NCI-H1048 (cell line): ENCODE measurements around the gene OR2T27.
"Not testable (repeated sequence)": the region's sequence is repeated elsewhere in the genome, so short reads cannot be mapped to it uniquely, and the experiment has no call there.

Experiments used
- DNase-seq: peaks from one replicate; lab custom pipeline; 2025; lab: John Stamatoyannopoulos, UW

Gene OR2T27

GRCh38 chr1:248655354-248655753 lies at the start of gene OR2T27:
Gene OR2T27 (minus strand): TSS chr1:248655528. CDS start chr1:248650884, 4,644 bp downstream.
- DNase-seq = not testable (repeated sequence)

- DNase-seq = no peak
Measured at GRCh38 chr1:248704606-248705005, 49.3 kb upstream of the OR2T27 start.

GRCh38 chr1:248703674-248704073 lies 48.3 kb upstream of the OR2T27 start:
- DNase-seq = no peak

GRCh38 chr1:248702714-248703113 lies 47.4 kb upstream of the OR2T27 start, which contains the start of gene OR14I1:
Gene OR14I1 (minus strand): TSS chr1:248702766.
- no peak for DNase-seq

GRCh38 chr1:248699099-248699498 lies 43.8 kb upstream of the OR2T27 start:
- DNase-seq = no peak

GRCh38 chr1:248697907-248698306 lies 42.6 kb upstream of the OR2T27 start:
- no peak for DNase-seq

- no peak for DNase-seq
Measured at GRCh38 chr1:248696774-248697173, 41.4 kb upstream of the OR2T27 start.

GRCh38 chr1:248696261-248696660 lies 40.9 kb upstream of the OR2T27 start:
- no peak for DNase-seq

GRCh38 chr1:248695451-248696132 lies 40.3 kb upstream of the OR2T27 start:
- DNase-seq = no peak

GRCh38 chr1:248691567-248692155 lies 36.3 kb upstream of the OR2T27 start:
- DNase-seq = no peak

- no peak for DNase-seq
Measured at GRCh38 chr1:248688527-248689298, 33.4 kb upstream of the OR2T27 start.

- DNase-seq = no peak
Measured at GRCh38 chr1:248686815-248687214, 31.5 kb upstream of the OR2T27 start.

GRCh38 chr1:248681651-248682050 lies 26.3 kb upstream of the OR2T27 start:
- DNase-seq = no peak

GRCh38 chr1:248670003-248670402 lies 14.7 kb upstream of the OR2T27 start:
- no peak for DNase-seq

- not testable (repeated sequence) for DNase-seq
Measured at GRCh38 chr1:248663453-248664328, 8.4 kb upstream of the OR2T27 start.

GRCh38 chr1:248656797-248657196 lies 1.5 kb upstream of the OR2T27 start:
- DNase-seq = not testable (repeated sequence)

GRCh38 chr1:248648770-248649536 lies 6.4 kb downstream of the OR2T27 start:
- not testable (repeated sequence) for DNase-seq

- not testable (repeated sequence) for DNase-seq
Measured at GRCh38 chr1:248645178-248645577, 10.2 kb downstream of the OR2T27 start, which contains the start of gene OR2T35. Gene OR2T35 (minus strand): TSS chr1:248645278. CDS start chr1:248639258, 6,020 bp downstream.

GRCh38 chr1:248642971-248643651 lies 12.2 kb downstream of the OR2T27 start:
- not testable (repeated sequence) for DNase-seq

- DNase-seq = not testable (repeated sequence)
Measured at GRCh38 chr1:248641583-248641982, 13.7 kb downstream of the OR2T27 start.
